Neural progenitor cell (in vitro differentiated cells): ENCODE data around the gene KRT37. TPM values are rescaled to one million over a fixed set of nuclear protein-coding genes. Genes with fewer than 3 reads are reported as not detected.

ENCODE experiments used
- DNase-seq: peaks from one replicate; pipeline ENCODE4 v3.0.0-alpha.2; 2016; ENCODE audit warnings: low spot score
- H2AFZ ChIP-seq: fragments of 200-600 bp; sonication (generic); replicated peaks from 2 replicates; pipeline ENCODE4 v1.6.1; 2016; ENCODE audit warnings: antibody characterized with exemption
- H3F3A ChIP-seq: fragments of 200-600 bp; sonication (generic); 2 replicates; pipeline ENCODE4 v1.6.1; 2016; ENCODE audit warnings: antibody characterized with exemption, low read depth
- H3K27ac ChIP-seq: fragments of 200-600 bp; sonication (generic); 2 replicates; pipeline ENCODE4 v1.5.1; 2016; ENCODE audit warnings: mild to moderate bottlenecking
- H3K27me3 ChIP-seq: fragments of 200-600 bp; sonication (generic); 2 replicates; pipeline ENCODE4 v1.6.1; 2016; ENCODE audit warnings: mild to moderate bottlenecking, moderate library complexity
- H3K36me3 ChIP-seq: fragments of 200-600 bp; sonication (generic); 2 replicates; pipeline ENCODE4 v1.5.1; 2016
- H3K4me1 ChIP-seq: fragments of 200-600 bp; sonication (generic); 2 replicates; pipeline ENCODE4 v1.6.1; 2016; ENCODE audit warnings: mixed run types
- H3K4me2 ChIP-seq: fragments of 200-600 bp; sonication (generic); 2 replicates; pipeline ENCODE4 v1.6.1; 2016
- H3K4me3 ChIP-seq: fragments of 200-600 bp; sonication (generic); 2 replicates; pipeline ENCODE4 v1.5.1; 2016
- H3K79me2 ChIP-seq: fragments of 200-600 bp; sonication (generic); 2 replicates; pipeline ENCODE4 v1.6.1; 2016; ENCODE audit warnings: low read depth
- H3K9ac ChIP-seq: fragments of 200-600 bp; sonication (generic); 2 replicates; pipeline ENCODE4 v1.6.1; 2016
- H3K9me3 ChIP-seq: fragments of 200-600 bp; sonication (generic); 2 replicates; pipeline ENCODE4 v1.5.1; 2016; ENCODE audit warnings: low read depth
- H4K20me1 ChIP-seq: fragments of 200-600 bp; sonication (generic); 2 replicates; pipeline ENCODE4 v1.6.1; 2016; ENCODE audit warnings: low read depth
- H3K27ac Mint-ChIP-seq: 3 replicates; pipeline ENCODE4 v1.8.0; 2021; ENCODE audit warnings: mixed read lengths
- H3K27me3 Mint-ChIP-seq: 2 replicates; pipeline ENCODE4 v1.8.0; 2022; ENCODE audit warnings: low read depth, mild to moderate bottlenecking, inconsistent platforms, moderate library complexity, mixed read lengths; ENCODE audit not compliant: insufficient read depth
- H3K36me3 Mint-ChIP-seq: 3 replicates; pipeline ENCODE4 v1.8.0; 2021; ENCODE audit warnings: mixed read lengths
- H3K4me1 Mint-ChIP-seq: 3 replicates; pipeline ENCODE4 v1.8.0; 2021; ENCODE audit warnings: mixed read lengths
- H3K4me3 Mint-ChIP-seq: 3 replicates; pipeline ENCODE4 v1.8.0; 2021; ENCODE audit warnings: mild to moderate bottlenecking, moderate library complexity, mixed read lengths
- H3K9me3 Mint-ChIP-seq: 3 replicates; pipeline ENCODE4 v1.8.0; 2020; ENCODE audit warnings: mixed read lengths
- EZH2 ChIP-seq: fragments of 200-600 bp; sonication (generic); IDR thresholded peaks from 2 replicates; pipeline ENCODE4 v1.6.1; 2017; ENCODE audit warnings: antibody characterized with exemption, mild to moderate bottlenecking, moderate library complexity
- EZH2phosphoT487 ChIP-seq: fragments of 200-600 bp; sonication (generic); IDR thresholded peaks from 2 replicates; pipeline ENCODE4 v1.6.1; 2017; ENCODE audit warnings: antibody characterized with exemption
- total RNA-seq: library from RNA; depleted of rRNA; stranded (reverse); fragments of >200 nt; gene quantifications from 2 replicates; pipeline ENCODE4 v1.2.3, GENCODE V29; 2015; ENCODE audit warnings: low replicate concordance
- TF ChIP-seq, protein P1 (sequence below): fragments of 200-600 bp; sonication (generic); IDR thresholded peaks from 2 replicates; pipeline ENCODE4 v1.5.1; 2017; ENCODE audit warnings: antibody characterized with exemption, mild to moderate bottlenecking

Gene KRT37
- total RNA-seq, 1 donor from 2014 or later = not detected

DNA sequence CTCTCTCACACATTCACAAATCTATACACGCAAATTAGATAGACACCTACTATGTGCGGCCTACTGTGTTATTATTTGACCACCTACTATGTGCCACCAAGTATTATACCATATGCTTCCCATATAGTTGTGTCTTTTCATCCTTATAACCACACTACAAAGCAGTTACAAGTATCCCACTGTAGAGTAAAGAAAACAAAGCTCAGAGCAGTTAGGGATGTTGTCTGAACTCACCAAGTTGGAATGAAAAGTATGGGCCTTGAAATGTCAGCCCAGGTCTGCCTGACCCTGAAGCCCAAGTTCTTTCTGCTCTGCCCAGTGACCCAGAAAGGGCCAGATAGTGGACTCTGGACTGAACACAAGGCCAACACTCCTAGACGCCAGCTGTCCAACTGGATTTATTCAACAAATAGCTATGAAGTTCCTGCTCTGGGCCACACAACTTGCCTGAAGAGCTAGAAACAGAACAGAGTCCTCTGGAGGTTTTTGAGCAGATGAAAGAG, 8.5 kb downstream of the KRT37 start:
- no peaks in the 10 kb centered on the region for H3K9me3 ChIP-seq
- no peak overlapping the region for H3K27ac Mint-ChIP-seq
- H3K9me3 Mint-ChIP-seq = no peaks in the 10 kb centered on the region
- no peak overlapping the region for H2AFZ ChIP-seq
- no peak overlapping the region for H3K4me3 ChIP-seq
- no peak overlapping the region for H3K27ac ChIP-seq
- no peaks in the 10 kb centered on the region for H3K27me3 ChIP-seq
- H4K20me1 ChIP-seq = no peaks in the 10 kb centered on the region
- H3K4me1 Mint-ChIP-seq = no peaks in the 10 kb centered on the region
- no peak overlapping the region for H3K9ac ChIP-seq
- no peaks in the 10 kb centered on the region for H3K27me3 Mint-ChIP-seq
- H3K4me3 Mint-ChIP-seq = no peak overlapping the region
- no peak for DNase-seq
- peaks cover 3% of the 10 kb centered on the region for H3K4me1 ChIP-seq
- no peak overlapping the region for H3K4me2 ChIP-seq
- H3K36me3 ChIP-seq = no peaks in the 10 kb centered on the region
- H3K36me3 Mint-ChIP-seq = no peaks in the 10 kb centered on the region
- no peaks in the 10 kb centered on the region for H3K79me2 ChIP-seq
- TF ChIP-seq EZH2phosphoT487 (no peak), EZH2 (no peak)
- TF ChIP-seq, protein P1, sequence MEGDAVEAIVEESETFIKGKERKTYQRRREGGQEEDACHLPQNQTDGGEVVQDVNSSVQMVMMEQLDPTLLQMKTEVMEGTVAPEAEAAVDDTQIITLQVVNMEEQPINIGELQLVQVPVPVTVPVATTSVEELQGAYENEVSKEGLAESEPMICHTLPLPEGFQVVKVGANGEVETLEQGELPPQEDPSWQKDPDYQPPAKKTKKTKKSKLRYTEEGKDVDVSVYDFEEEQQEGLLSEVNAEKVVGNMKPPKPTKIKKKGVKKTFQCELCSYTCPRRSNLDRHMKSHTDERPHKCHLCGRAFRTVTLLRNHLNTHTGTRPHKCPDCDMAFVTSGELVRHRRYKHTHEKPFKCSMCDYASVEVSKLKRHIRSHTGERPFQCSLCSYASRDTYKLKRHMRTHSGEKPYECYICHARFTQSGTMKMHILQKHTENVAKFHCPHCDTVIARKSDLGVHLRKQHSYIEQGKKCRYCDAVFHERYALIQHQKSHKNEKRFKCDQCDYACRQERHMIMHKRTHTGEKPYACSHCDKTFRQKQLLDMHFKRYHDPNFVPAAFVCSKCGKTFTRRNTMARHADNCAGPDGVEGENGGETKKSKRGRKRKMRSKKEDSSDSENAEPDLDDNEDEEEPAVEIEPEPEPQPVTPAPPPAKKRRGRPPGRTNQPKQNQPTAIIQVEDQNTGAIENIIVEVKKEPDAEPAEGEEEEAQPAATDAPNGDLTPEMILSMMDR = no peak
- no peaks in the 10 kb centered on the region for H3F3A ChIP-seq

DNA sequence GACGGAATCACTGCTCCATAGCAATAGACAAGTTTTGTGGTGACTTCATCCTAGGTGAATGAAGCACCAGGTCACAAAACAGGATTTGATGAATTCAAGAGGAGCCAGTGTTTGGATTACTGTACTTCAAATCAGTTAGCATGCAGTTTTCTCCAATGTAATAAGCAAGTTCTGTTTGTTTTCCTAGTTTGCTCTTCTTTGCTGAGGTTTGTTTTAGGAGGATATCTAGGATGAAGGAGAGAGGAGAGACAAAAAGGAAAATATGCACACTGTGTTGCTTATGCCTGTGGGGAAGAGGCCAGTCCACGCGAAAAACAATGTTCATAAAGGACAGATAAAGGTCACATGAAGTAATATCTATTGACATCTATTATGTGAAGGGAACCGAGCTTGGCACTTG, 9.0 kb downstream of the KRT37 start:
- no peaks in the 10 kb centered on the region for H3K9me3 ChIP-seq
- no peaks in the 10 kb centered on the region for H3K9me3 Mint-ChIP-seq
- no peak overlapping the region for H2AFZ ChIP-seq
- H3K79me2 ChIP-seq = no peaks in the 10 kb centered on the region
- no peak overlapping the region for H3K9ac ChIP-seq
- no peaks in the 10 kb centered on the region for H4K20me1 ChIP-seq
- no peaks in the 10 kb centered on the region for H3F3A ChIP-seq
- DNase-seq = no peak
- H3K36me3 Mint-ChIP-seq = no peaks in the 10 kb centered on the region
- no peak overlapping the region for H3K27ac Mint-ChIP-seq
- H3K4me1 Mint-ChIP-seq = no peaks in the 10 kb centered on the region
- H3K4me3 Mint-ChIP-seq = no peak overlapping the region
- no peak overlapping the region for H3K27ac ChIP-seq
- no peaks in the 10 kb centered on the region for H3K36me3 ChIP-seq
- H3K27me3 ChIP-seq = no peaks in the 10 kb centered on the region
- no peak overlapping the region for H3K4me2 ChIP-seq
- TF ChIP-seq EZH2 (no peak), EZH2phosphoT487 (no peak)
- TF ChIP-seq, protein P1 = no peak
- H3K27me3 Mint-ChIP-seq = no peaks in the 10 kb centered on the region
- no peak overlapping the region for H3K4me3 ChIP-seq
- peaks cover 3% of the 10 kb centered on the region for H3K4me1 ChIP-seq

DNA sequence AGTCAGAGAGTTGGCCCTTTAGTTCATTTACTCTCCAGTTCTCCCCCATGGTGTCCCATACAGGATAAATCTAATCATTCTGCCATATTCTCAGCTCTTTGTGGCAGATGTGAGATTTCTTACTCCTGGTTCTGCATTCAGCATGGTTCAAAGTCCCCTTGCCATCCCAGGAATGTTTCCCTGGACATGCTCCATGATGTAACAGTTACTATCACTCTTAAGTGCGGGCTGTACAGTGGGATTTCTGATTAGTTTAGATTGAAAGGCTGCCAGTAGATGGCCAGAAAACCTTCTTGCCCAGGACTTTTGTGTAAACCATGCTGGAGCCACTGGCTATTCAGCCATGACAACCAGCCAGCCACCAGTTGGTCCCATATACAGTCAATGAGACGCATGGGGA, 10.4 kb downstream of the KRT37 start:
- Mint-ChIP-seq H3K9me3 (no peaks in the 10 kb centered on the region), H3K36me3 (no peaks in the 10 kb centered on the region), H3K27me3 (no peaks in the 10 kb centered on the region), H3K4me1 (no peaks in the 10 kb centered on the region), H3K4me3 (no peak overlapping the region), H3K27ac (no peak overlapping the region)
- no peaks in the 10 kb centered on the region for H3K27me3 ChIP-seq
- no peak overlapping the region for H3K4me3 ChIP-seq
- H3K9me3 ChIP-seq = no peaks in the 10 kb centered on the region
- no peaks in the 10 kb centered on the region for H3F3A ChIP-seq
- no peak overlapping the region for H3K4me2 ChIP-seq
- DNase-seq = no peak
- H3K36me3 ChIP-seq = no peaks in the 10 kb centered on the region
- no peaks in the 10 kb centered on the region for H3K79me2 ChIP-seq
- H2AFZ ChIP-seq = no peak overlapping the region
- H3K27ac ChIP-seq = no peak overlapping the region
- TF ChIP-seq EZH2phosphoT487 = no peak
- TF ChIP-seq EZH2 = no peak
- TF ChIP-seq, protein P1 = no peak
- peaks cover 3% of the 10 kb centered on the region for H3K4me1 ChIP-seq
- no peak overlapping the region for H3K9ac ChIP-seq
- H4K20me1 ChIP-seq = no peaks in the 10 kb centered on the region
